Measurements from ENCODE around the gene SLAMF1.

The SLAMF1 gene, protein sequence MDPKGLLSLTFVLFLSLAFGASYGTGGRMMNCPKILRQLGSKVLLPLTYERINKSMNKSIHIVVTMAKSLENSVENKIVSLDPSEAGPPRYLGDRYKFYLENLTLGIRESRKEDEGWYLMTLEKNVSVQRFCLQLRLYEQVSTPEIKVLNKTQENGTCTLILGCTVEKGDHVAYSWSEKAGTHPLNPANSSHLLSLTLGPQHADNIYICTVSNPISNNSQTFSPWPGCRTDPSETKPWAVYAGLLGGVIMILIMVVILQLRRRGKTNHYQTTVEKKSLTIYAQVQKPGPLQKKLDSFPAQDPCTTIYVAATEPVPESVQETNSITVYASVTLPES

DNA sequence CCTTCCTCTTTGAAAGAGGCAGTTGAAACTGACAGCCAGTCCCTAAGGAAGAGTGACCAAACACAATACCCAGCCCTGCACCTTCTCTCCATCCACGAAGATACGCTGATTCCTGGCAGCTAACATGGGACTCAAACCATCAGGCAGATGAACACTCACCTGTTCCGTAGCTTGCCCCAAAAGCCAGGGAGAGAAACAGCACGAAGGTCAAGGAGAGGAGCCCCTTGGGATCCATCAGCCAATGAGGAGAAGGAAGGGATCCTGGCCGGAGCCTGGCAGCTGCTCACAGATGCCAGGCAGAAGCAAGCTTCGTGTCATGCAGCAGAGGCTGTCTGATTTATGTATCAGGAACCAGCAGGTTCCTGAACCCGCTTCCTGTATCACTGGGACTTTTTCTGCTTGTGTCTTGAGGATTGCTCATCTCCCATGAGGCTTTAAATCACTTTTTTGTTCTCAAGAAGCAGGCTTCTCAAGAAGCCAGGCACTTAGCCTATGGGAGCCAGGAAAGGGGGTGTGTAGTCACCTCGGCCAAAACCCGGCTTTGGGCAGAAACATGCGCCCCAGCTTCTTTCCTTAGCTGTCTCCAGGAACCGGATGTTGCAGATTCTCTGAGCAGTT is at the start of gene SLAMF1:
Gene SLAMF1, minus strand, starts transcription at position 334 of the 618 bp plus-strand sequence. Its CDS starts 99 bp downstream, at position 235.
- DNase-seq = peak; percentile 46 to 65

DNA sequence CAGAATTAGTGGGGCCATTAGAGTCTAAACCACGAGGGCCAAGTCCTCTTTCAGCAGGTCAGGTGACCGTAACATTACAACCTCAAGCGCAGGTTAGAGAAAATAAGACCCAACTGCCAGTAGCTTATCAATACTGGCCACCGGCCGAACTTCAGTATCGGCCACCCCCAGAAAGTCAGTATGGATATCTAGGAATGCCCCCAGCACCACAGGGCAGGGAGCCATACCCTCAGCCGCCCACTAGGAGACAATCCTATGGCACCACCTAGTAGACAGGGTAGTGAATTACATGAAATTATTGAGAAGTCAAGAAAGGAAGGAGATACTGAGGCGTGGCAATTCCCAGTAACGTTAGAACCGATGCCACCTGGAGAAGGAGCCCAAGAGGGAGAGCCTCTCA is 45.5 kb upstream of the SLAMF1 start:
- DNase-seq = peak in 1 of 2 donors; percentile 50

DNA sequence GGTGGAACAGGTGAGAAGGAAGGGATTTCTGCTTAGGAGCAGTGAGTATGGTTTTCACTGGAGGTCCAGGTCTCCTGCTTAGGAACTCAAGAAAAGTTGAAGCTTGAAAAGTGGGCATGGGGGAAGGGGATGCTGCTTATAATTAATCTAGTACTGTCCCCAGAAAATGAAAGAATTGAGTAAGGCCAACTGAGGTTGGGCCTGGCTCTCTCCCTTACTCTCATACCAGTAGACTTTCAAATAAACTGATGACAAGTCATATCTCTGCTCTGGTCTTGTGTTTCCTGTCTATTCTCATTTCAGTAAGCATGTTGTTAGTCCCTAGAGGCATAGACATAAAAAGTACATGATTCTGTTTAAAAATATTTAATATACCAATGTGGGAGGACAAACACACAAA is 38.4 kb upstream of the SLAMF1 start:
- peak in 1 of 2 donors; percentile 39 for DNase-seq

DNA sequence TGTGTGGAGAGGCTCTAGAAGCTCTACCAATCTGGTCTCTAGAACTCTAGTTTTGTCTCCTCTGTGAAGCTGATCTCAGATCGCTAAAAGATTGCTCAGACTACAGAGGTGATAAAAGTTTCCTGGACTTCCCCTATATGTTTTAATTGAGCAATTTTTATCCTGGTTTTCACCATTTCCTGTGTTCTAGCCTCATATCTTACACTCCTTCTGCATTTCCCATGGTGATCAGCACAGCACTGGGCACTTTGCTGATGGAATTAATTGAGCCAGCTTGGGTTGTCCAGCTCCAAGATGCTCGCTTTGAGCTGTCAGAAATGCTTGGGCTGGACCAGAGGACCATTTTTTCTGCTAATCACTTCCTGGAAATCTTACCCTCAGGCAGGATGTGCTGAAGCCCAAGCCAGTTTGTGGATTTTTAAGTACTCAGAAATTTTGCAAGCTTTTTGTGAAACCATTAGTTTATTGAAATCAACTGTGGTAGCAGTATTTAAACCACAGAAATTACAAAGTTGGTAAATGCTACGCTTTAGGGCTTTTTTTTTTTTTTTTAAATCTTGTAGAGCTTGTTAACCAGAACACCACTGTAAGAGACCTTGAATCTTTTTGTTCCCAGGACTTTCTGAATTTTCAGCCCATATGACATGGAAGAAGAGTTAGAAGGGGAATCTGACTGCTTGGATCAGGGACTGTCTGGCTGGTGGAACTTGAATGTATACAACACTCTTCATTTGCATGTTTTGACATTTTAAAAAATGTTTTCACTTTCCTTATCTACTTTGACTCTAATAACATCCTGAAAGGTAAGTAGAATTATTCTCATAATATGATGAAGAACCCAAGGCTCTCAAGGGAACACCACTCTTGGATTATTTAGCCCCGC is 36.4 kb upstream of the SLAMF1 start:
- peak; percentile 41 to 74 for DNase-seq

DNA sequence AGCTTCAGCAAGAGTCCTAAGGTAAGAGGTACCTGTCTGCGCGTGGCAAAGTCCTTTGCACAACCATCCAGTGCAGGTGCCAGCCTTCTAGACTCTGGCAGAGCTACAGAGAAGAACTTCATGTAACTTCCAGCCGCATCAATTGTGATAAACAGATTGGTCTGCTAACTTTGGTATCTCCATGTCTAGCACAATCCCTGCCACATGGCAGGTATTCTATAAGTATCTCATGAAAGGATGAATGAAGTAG is 35.0 kb upstream of the SLAMF1 start:
- no peak for DNase-seq

DNA sequence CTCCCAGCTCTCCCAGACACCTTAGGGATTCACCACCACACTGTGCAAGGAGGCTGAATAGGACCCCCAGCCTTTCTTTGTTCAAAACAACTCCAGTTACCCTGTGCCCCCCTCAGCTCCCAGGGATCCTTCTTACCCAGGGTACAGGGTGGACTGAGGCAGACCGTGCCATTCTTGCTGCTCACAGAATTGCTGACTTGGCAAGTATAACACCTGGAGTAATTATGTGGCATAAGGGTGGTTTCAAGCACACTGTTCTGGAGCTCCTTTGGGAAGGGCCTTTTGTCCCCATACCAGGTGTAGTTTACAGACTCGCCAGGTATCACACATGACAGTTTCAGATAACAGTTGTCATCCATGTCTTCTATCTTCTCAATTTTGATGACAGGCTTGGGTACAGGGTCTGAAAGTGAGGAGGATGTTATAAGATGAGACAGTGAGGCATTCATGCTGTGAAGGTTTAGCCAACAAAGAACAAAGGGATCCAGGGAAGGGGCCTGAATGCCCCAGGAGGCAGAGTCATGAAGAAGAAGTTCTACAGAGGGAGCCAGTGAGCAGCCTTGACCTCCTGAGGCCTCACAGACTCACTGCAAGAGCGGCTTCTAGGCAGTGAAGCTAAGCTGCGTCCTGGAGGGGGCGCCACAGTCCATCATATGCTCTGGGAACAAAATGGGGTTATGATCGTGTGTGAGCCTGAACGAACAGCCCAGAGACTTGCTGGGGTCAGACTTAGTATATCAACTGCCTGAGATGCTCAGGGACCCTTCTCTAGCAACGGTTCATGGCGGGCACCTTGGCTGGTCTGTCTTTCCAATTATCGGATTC is 34.4 kb upstream of the SLAMF1 start:
- DNase-seq = peak; percentile 89 to 91

DNA sequence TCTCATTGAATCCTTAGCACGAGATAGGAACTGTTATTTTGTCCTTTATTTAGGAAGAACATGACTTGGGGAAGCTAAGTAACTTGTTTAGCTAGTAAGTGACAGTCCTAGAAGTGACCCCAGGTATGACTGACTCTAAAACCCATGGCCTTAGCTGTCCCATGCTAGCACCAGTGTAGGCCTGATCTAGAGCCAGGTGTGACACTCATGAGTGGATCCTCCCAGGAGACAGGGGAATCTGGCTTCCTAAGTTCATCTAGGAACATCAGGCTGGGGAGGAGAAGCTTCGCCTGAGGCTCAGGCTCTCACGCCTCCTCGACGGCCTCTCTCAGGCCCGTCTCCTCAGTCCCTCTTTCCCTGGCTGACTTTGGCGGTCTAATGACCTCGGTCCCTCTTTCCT is 33.6 kb upstream of the SLAMF1 start:
- DNase-seq = no peak

DNA sequence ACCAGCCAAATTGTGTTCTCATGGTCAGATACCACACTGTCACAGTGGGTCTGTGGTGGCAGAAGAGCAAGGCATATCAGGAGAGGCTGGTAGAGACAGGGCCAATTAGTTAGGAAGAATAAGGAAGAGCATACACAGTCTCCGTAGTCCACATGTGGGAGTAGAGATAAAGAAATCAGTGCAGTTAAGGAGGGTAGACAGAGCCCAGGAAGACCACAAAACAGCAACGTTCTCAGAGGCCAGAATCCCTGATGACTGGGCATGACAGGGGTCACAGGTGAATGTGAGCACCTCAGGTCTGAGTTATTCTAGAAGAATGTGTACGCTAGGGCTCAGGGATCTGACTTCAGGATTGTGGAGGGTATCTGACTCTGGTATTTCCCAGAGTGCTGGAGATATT is 33.0 kb upstream of the SLAMF1 start:
- DNase-seq = no peak

DNA sequence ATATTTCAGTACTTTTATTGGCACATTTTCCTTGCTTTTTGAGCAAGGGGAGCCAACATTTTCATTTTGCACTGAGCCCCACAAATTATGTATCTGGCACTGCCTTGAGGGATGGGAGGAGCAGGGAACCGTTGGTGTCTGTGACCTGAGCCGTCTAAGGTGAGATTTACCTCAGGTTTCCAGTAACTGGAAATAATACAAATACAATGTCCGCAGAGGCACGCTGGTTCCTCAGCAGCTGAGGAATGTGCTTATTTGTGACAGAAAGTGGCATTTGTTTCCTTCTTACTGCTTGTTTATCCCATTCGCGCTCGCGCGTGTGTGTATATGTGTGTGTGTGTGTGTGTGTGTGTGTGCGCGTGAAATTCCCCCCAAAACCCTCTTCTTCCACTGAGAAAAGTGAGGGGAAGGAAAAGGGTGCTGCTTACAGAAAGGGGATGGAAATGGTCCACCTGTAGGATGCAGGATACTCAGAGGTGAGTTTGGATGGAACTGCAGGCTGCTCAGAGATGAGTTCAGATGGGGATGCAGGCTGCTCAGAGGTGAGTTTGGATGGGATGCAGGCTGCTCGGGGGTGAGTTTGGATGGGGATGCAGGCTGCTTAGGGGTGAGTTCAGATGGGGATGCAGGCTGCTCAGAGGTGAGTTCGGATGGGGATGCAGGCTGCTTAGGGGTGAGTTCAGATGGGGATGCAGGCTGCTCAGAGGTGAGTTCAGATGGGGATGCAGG is 30.2 kb upstream of the SLAMF1 start:
- no peak for DNase-seq

DNA sequence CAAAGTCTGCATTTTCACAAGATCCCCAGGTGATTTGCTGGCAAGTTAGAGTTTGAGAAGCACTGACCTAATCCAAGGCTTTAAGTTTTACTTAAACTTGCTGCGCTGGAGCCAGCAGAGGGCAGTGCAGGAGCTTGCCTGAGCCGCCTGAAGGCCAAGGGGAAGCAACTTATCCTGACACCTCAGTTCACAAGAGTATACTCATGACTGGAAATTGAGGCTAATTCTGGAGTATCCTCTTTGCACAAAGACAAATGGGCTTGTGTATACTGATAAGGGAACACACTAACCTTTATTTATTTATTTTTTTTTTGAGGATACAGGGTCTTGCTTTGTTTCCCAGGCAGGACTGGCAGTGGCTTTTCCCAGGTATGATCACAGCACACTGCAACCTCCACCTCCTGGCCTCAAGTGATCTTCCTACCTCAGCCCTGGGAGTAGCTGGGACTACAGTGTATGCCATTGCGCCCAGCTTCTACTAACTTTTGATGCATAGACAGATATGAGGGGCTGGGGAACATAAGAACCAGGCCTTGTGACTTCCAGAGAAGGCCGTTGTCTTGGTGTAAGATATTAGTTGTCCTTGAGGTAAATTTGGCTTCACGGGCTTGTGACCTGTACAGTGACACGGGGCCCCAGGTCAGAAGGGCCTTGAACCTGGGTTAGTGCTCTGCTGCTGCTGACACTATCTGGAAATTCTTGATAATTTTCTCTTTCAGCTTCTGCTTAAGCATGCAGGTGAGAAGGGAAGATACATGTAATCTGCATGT is 29.0 kb upstream of the SLAMF1 start:
- DNase-seq = peak; percentile 81 to 83

DNA sequence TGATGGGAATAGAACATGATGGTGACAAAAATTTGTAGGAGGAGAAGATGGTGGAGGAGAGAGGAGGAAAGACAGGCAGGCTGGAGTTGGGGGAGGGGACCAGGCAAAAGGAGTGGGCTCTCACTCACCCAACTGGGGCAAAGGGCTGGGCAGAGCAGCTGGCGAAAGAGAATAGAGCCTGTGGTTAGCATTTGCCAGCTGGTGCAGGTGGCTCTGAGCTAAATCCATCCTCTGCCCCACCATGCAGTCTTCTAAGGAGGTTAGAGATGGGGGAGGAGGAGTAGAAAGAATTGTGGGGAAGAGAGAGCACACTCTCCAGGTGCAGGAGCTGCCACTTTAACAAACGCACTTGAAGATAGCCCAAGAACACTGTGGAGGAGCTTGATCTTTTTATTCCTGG is 27.6 kb upstream of the SLAMF1 start:
- DNase-seq = no peak

DNA sequence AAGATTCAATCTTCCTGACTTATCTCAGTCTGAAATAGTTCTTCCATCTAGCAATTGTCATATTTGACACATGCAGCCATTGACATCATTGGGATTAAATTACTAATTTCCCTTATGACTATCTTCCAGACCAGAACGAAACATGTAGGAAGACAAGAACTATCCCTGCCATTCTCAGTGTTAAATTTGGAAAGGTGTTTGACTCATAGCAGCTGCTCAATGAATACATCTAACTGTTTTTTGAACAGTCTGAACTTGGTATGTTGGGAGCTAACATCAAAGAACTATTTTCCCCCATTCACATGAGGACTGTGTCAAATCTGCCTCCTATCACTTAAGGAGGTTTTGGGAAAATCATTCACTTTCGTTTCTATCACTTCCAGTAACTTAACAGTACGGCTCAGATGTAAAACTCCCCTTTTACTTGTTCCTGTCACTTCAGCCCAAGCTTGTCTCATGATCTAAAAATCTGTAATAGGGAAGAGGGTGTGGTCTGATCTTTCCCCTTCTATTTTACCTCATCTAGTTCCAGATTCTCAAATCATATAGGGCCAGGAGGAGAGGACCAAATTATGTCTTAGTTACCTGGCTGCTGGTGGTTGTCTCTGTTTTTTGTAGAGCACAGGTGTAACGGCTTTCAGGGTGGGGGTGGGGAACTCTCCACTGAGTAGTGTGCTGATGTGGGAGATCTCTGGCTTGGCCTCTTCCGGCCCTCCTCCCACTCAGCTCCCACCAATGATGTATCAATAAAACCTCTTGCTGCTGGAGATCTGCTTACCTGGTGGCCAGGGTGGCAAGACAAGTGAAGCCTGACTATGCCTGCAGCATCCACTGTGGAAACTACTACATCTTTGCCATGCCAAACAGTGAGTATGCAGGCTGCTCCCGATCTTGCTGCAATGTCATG is 26.2 kb upstream of the SLAMF1 start:
- peak in 1 of 2 donors; percentile 77 for DNase-seq

DNA sequence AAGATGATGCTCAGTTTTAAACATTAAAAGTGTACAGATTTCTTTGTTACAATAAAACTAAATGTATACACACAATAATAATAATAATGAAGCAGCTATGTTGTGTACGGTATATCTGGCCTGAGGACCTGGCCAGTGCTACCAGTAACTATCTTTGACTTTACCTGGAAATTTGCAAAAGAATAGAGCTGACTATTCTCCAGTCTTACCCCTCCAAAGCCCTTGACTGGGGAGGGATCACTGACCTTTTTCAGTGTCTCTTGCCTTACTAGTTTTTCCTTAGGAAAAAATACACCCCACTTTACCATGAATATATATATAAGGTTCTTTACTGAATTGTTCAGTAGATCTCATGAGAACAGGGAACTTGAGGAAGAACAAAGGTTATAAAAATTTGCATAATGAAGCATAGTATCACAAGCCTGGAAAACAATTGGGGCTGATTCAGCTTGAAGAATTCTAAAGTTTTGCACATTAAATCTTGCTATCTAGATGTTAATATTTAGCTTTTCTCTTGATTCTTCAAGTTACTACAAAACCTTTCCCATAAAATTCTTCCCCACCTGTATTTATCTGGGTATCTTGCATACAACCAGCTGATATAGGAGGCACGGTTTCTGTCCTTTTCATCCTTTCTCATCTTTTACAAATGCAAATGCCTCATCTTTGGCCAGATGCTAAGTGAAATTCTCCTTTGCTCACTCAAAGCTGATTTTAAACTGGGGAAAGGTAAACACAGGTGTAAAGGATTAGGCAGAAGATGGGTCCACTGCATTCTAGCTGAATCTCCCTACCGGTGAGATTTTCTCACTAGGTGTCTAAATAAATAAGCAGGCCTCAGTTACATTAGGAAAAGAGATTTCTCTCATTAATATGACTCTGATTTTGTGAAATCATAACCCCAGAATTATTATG is 25.0 kb upstream of the SLAMF1 start:
- no peak for DNase-seq

DNA sequence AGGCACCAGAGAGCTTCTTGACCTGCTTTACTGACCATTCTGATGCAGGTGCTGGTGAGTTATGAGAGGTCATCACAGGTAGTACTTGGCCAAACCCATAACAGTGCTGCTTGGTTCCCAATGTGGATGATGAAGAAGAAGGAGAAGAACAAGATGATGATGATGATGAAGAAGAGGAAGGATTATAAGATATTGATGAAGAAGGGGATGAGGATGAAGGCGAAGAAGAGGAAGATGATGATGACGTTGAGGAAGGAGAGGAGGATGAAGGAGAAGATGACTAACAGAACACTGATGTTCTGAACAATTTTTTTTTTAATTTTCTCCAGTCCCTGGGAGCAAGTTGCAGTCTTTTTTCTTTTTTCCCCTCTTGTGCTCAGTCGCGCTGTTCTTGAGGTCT is 23.9 kb upstream of the SLAMF1 start:
- DNase-seq = no peak

DNA sequence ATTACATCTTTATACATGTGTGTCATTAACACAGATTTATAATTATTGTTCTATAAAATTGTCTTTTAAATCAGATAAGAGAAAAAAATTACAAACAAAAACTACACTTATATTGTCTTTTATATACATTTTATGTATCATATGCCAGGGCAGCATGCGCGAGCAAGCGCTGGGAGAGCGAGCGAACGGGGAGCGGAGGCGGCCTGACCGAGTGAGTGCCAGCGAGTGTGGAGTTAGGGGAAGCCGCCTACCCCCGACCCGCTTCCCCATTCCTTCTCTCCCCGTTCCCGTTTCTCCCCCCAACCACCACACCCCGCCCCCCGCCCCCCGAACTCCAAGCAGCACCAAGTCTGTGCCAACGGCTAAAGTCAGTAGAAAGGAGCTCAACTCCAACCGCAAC is 23.0 kb upstream of the SLAMF1 start:
- no peak for DNase-seq

DNA sequence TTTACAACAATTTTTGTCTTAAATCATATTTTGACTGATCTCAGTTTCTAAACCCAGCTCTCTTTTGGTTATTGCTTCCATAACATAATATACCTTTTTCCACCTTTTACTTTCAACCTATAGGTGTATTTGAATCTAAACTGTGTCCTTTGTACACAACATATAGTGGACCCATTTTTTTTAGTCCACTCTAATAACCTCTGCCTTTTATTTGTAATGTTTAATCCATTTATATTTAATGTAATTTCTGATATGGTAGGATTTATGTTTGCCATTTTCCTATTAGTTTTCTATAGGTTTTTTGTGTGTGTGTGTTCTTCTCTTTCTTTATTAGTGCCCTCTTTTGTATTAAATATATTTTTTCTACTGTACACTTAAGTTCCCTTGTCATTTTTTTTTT is 22.4 kb upstream of the SLAMF1 start:
- DNase-seq = no peak

DNA sequence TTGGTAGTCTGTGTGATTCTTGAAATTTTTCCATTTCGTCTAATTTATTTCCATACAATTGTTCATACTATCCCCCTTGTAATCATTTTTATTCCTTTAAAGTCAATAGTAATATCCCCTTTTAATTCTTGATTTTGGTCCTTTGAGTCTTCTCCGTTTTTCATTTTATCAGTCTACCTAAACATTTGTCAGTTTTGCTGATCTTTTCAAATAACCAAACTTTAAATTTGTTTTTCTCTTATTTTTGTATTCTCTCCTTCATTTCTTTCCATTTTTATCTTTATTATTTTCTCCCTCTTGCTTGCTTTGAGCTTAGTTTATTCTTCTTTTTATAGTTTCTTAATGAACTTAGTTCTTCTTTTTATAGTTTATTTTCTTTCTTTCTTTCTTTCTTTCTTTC is 21.1 kb upstream of the SLAMF1 start:
- no peak for DNase-seq

DNA sequence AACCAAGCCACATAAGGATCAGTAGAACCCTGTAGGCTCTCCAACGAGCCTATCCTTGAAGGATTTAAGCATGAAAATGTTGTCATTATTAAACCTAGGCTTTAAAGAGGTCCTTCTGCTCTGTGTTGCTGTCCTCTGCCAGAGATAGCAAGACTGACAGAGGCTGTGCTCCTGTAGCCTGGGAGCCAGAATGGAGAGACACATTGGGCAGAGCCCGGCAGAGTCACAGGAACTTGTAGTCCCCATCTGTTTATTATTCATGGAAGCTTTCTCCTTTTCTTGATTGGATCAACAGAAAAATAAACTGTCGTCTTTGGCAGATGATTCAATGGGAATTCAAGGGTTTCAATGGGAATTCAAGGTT is 19.2 kb upstream of the SLAMF1 start:
- no peak for DNase-seq

DNA sequence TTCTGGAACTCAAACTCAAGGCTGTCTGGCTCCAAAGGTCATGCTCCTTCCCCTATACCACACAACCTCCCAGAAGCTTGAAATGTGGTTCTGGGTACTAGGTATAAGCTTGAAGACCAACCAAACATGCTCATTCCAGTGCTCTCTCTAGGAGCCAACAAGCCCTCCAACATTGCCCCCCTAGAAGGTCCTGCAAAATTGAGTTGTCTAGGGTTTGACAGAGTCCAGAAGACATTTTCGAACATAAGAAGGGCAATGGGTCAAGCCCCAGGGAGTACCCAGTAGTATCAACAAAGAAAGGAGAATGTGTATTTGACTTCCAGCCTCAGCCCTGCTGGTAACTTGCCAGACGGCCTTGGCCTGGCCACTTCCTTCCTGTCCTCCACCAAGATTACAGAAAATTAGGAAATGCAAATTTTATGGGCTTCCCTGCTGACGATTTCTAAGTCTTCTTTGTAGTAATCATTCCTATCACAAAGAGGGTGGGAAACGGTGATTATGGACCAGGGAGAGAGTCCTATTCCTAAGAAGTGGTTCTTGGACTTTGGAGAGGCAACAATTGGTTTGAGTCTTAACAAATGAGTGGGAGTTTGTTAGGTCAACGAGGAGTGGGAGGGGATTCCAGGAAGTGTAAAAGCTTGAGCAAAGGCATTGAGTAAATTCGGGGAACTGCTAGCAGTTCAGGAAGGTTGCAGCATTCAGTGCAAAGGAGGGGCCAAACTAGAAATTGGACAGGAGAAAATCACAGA is 18.7 kb upstream of the SLAMF1 start:
- DNase-seq = peak; percentile 47 to 66
